Karpas-422 (cell line): ENCODE results near the gene PLPP3. TPM values are rescaled to one million over a fixed set of nuclear protein-coding genes. Genes with fewer than 3 reads are reported as not detected.

ENCODE experiments used
- small RNA-seq: library from RNA; depleted of rRNA; stranded (forward); fragments of <200 nt; gene quantifications from one replicate; pipeline ENCODE3, GENCODE V24; 2014
- total RNA-seq: library from RNA; depleted of rRNA; stranded (reverse); fragments of >200 nt; shearing (Covaris generic); gene quantifications from 2 replicates; pipeline ENCODE4 v1.2.3, GENCODE V29; 2014; ENCODE audit warnings: low replicate concordance; rRNA removed

PLPP3 gene
- total RNA-seq, 1 experiment from 2014 or later: 11.3 TPM

Small RNA genes within 50 kb of the gene (small RNA-seq; reads per million reads assigned to genes)
- not detected for gene AC099789.1

Other genes starting within 250 kb of the PLPP3 start
- not detected in 2 replicates for gene PRKAA2, start 65.8 kb upstream of the PLPP3 start, total RNA-seq
- not detected in 2 replicates for gene FYB2, start 239.8 kb upstream of the PLPP3 start, total RNA-seq